Measurements from ENCODE around the gene PWWP2B.
A peak's percentile ranks its signal among the peaks of the same experiment; 100 is the strongest.
"Not testable (repeated sequence)": the region's sequence is repeated elsewhere in the genome, so short reads cannot be mapped to it uniquely, and the experiment has no call there.

Gene PWWP2B

DNA sequence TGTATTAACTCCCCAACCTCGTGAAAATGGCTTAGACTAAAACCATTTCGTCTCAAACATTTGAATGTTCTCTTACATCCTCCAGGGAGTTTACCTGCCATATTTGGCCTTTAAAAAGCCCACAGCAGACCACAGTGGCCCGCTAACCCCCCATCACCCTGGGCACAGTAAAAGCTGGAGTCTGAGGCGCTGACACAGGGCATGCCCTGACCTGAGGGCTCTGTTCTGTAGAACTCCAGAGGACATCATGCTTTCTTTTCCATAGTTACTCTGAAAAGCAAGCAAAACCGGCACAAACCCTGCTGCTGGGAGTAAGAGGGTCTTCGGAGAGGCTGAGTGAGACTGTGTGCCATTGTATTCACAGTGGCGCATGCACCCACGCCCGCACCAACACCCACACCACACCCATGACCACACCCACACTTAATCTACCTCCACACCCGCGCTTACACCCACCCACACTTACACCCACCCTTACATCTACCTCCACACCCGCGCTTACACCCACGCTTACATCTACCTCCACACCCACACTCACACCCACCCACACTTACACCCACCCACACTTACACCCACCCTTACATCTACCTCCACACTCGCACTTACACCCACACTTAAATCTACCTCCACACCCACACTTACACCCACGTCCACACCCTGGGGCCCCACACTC, 32.9 kb upstream of the PWWP2B start:
- DNase-seq (ENCODE audit: low read depth): peak; percentile 5

DNA sequence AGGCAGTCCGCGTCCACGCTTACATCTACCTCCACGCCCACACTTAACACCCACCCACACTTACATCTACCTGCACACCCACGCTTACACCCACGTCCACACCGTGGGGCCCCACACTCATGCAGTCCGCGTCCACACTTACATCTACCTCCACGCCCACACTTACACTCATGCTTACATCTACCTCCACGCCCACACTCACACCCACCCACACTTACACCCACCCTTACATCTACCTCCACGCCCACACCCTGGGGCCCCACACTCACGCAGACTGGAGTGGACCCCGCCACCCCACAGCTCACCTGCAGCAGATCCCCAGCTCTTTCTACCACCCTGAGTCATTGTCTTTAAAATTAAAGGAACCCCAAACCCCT, 32.4 kb upstream of the PWWP2B start:
- no peak for DNase-seq (ENCODE audit: low read depth)

DNA sequence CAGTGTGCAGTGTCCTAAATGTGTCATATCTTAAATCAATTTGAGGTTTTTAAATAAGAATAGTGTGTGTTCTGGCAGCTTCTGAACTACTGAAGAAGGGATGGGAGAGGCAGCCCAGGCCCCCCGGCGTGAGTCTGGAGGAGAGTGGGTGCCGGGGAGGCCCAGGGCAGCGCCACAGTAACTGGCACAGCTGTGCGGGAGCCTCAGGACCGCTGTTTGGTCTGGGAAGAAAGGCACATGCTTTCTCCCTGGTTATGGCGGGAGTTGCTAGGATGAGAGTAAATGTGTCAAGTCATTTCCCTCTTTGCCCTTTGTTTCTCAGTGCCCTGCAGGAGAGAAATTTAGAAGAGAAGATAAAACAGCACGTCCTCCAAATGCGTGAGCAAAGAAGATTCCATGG, 31.9 kb upstream of the PWWP2B start:
- DNase-seq (ENCODE audit: low read depth): no peak

DNA sequence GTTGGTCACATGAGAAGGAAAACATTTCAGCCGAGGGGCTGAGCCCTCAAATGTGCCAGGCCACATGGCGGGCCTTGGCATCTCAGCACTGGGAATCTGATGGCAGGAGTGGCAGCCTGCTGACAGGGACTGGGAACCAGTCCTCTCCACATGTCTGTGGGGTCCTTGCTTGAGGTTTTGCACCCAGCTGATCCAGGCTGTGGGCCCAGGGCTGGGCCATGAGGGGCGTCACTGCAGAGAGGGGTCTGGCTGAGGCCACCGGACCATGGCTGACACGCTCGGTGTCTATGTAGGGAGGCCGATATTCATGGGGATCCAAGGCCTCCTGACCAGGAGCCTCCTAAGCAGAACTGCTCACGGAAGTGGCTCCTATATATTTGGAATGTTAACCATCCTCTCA, 31.0 kb upstream of the PWWP2B start:
- DNase-seq (ENCODE audit: low read depth): no peak

DNA sequence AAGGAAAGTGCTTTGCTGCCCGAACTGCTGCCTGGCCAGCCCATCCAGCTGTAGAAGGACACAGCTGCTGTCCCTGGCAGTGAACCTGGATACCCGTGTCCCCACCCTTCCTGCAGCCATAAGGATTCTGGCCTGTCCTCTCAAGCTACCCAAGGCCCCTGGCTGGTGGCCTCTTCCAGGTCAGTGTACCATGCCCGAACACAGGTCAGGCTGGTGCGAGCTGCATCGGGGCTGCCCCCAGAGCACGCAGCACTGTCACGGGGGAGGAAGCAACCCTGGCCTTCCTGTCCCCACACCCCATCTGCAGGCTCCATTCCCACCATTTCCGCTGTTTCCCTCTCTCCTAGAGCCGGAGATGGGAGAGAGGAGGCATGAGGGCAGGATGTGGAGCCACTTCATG, 30.5 kb upstream of the PWWP2B start:
- no peak for DNase-seq (ENCODE audit: low read depth)

DNA sequence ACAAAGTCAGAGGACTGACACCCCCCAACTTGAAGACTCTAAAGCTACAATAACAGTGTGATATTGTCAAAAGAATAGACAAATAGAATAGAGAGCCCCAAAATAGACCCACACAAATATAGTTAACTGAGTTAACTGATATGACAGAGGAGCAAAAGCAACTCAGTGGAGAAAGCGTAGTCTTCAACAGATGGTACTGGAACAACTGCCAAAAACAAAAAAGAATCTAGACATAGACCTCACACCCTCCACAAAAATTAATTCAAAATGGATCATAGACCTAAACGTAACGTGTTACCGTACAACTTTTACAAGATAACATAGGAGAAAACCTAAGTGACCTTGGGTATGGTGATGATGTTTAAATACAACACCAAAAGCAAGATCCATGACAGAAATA, 28.6 kb upstream of the PWWP2B start:
- no peak for DNase-seq (ENCODE audit: low read depth)

DNA sequence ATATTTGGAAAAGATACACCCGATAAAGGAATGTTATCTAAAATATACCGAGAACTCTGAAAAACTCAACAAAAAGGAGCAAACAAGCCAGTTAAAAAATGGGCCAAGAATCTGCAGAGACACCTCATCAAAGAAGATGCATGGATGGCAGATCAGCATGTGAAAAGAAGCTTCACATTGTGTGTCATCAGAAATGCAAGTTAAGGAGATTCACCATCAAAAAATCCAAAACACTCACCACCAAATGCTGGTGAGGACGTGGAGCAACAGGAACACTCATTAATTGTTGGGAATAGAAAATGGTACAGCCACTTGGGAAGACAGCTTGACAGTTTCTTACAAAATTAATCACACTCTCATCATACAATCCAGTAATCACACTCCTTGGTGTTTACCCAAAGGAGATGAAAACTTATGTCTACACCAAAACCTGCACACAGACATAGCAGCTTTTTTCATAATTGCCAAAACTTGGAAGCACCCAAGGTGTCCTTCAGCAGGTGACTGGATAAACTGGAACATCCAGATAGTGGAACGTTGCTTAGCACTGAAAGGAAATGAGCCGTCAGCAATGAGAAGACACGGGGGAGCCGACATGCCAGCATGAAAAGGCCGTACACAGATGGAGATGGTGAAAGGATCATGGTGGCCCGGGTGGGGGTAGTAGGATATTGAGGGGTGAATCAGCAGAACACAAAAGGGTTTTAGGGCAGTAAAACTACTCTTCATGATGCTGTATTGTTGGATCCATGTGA, 27.9 kb upstream of the PWWP2B start:
- no peak for DNase-seq (ENCODE audit: low read depth)

DNA sequence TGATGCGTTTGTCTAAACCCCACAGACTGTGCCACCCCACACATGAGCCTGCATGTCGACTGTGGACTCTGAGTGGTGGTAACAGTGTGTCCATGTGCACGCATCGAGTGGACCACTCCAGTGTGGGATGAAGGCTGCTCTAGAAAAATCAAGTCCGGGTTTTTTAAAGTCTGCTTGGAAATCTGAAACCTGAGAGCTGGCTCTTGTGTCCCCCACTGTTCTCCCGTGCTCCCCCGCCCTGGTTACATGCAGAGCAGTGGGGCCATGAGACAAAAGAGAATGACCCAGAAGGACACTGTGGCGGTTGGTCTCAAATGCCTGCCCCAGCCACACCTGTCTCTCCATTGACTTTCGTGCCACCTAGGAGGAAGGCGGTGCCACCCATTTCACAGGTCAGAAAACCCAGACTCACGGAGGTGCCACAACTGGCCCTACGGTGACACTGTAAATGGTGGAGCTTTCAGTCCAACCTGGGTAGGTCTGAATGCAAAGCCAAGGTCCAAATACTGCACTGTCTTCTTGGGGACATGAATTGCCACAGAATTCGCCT, 27.3 kb upstream of the PWWP2B start:
- DNase-seq (ENCODE audit: low read depth): no peak

DNA sequence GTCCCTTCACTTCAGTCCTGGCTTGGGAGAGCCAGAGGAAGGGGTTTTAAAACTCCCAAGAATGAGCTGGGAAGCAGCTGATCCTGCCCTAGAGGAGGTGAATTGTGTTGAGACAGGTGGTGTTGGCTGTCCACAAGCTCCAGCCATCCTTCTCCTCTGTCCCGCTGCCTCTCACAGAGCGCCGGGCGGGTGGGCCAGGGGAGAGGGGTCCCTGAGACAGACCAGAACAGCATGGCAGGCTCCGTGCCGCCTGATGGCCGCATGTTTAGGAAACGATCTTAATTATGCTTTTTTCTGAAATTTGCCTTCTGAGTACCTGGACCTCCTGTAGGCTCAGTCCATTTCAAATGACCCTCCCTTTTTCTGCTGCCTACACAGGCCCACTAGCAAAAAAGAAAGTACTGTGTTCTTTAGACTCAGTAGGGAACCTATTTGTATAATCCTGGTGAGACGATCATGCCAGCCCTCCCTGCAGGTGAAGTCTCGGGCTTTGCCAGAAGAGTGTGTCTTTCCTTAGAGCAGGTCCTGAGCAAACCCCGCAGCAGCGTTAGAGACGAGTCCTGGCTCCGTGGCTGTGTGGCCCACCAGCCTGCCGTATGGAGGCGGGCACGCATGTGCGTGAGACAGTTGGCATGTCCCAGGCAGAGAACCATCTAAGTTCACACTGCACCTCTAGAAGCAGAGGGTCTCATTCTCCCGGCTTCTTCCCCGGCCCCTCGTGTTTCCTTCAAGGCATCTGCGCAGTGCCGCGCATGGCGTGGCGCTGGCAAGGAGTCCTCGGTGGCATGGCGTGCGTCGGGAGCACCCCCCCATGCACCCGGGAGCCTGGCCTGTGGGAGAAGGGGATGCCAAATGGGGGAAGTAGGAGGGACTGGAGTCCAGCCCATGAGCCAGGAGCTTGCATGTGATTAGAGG, 26.3 kb upstream of the PWWP2B start:
- no peak for DNase-seq (ENCODE audit: low read depth)

DNA sequence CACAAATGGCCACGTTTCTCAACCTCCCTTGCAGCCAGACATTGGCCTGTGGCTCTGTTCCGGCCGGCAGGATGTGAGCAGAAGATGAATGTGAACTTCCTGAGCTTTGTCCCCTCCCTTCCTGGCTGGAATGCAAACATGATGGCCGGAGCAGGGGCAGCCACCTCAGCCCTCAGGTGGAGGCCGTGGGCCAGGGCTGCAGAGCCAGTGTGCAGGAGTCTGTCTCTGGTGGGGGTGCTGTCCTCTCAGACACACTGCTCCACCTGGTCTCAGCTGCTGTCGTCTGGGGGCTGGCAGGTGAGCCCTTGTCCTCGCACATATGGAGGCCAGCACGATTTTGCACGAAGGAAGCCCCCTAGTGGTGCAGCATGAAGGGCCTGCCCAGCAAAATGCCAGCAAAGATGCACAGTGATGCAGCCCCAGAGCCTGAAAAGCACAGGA, 25.3 kb upstream of the PWWP2B start:
- no peak for DNase-seq (ENCODE audit: low read depth)

DNA sequence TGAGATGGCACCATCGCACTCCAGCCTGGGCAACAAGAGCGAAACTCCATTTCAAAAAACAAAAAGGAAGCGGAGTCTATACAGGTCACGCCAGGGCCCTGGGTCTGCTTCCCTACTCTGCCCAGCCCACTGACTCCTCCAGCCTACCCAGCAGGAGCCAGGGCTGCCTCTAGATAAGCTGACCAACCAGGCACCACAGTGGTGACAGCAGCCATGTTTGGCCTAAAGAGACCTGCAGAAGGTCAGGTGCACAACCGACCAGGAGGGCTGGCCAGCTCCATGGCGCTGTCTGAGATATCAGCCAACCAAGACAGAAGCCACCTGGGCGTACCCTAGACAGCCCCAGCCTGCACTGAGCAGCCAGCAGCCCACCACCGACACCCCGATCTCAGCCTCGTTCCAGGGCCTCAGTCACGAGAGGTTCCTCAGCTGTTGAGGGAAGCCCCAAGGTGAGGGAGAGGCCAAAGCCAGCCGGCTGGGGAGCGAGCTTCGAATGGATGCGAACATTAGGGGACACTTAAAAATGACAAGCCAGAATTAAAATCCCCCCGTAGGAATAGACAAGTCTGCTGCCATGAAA, 24.4 kb upstream of the PWWP2B start:
- no peak for DNase-seq (ENCODE audit: low read depth)

DNA sequence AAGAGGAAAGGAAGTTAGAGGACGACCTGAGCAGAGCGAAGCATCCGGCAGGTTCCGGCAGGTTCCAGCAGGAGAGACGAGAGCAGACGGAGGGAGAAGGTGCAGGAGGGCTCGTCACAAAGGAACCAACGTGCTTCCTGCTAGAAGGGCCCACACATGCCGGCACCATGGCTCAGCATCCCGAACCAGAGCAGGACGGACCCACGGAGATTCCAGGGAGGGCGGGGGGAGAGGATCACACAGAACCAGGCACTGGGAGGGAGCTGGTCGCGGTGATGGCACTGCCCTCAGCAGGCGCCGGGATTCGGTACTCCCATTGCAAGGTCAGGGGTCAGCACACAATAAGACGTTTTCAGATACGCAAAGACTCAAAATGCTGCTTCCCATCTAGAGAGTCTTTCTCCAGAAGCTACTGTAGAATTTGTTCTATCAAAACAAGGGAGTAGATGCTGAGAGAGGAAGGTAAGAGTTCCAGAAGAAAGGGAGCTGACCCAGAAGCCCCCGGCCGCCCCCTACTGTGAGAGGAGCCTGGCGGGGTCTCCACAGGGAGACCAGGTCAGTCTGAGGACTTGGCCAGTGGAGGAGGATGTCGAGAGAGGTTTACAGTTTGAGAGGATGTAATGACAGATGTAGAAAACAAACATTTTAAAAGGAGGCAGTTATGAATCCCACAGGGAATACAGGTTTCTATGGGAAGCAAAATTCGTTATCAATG, 23.6 kb upstream of the PWWP2B start:
- DNase-seq (ENCODE audit: low read depth): no peak

DNA sequence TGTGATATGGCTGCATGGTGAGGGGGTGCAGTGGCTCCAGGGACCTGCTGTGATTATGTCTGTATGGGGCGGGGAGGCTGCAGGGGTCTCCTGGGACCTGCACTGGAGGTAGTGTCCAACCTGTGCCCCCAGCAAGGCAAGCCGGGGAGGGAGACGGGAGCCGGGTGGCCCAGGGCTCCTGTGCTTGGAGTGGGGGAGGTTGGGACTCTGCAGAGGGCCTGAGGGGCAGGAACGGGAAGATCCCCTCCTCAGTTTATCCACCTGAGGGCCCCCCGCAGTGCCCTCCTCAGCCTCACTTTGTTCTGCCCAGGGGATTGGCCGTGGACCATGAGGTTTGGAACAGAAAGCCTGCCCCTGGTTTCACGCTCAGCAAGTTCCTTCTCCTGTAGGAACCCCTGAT, 22.8 kb upstream of the PWWP2B start:
- DNase-seq (ENCODE audit: low read depth): no peak

DNA sequence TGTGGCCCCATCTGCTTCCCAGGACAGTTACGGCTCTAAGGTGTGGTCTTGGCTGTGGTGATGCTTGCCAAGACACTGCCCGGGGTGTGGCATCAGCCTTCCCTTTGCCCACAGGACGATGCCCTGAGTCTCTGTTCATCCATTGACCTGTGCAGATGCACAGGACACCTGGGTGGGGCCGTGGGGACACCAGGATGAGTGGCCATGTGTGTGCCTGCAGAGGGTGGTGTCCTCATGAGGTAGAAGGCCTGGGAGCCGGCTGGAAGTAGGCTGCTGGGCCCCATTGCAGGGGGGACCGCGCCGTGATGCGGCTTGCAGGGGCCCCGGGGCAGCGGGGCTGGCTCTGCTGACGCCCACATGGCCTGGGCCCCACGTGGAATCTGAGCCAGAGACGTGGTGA, 22.4 kb upstream of the PWWP2B start:
- DNase-seq (ENCODE audit: low read depth): no peak

DNA sequence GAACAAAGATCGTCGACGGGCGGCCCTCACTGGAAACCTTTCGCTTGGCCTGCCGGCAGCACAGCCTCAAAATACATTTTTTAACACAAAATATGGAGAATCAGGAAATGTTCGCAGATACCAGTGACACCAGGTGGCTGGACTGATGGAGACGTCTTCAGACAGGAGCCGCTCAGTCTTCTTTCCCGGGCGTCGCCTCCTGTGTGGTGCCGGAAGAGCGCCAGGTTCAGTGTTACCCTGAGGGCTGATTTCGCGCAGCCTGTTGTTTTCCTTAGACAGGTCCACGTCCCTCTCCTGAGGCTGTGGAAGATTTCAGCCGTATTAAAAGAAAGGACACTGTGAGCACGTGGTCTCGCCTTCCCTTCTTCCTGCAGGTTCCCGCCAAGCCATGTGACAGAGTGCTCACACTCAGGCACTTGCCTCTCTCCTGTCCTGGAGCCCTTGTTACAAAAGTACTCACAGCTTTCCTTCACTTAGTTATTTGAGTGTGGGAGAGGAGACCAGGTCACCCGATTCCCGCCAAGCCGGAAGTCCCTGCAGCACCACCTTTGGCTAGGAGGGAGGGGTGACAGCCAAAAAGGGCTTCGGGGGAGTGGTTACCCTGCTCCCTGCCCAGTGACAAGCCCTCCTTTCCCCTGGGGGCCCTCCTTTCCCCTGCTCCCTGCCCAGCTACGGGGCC, 21.7 kb upstream of the PWWP2B start:
- DNase-seq (ENCODE audit: low read depth): no peak

DNA sequence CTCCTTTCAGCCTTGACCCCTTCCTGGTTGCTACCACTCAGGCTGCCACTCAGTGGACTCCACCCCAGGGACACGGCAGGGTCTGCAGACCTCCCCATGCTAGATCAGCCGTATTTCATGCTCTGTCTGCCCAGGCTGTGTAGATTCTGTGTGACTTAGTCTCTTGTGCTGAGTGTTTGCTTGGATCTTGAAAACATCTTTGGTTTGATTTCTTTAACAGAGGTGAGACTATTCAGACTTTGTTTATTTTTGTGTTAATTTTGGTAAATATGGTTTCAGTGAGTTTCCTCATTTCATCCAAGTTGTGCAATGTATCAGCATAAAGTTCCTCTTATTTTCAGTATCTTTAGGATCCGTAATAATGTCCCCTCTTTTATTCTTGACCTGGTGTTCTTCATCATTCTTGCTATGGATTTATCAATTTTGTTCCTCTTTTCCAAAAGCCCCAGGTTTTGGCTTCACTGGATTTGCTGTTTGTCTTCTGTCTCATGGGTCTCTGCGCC, 21.2 kb upstream of the PWWP2B start:
- no peak for DNase-seq (ENCODE audit: low read depth)

DNA sequence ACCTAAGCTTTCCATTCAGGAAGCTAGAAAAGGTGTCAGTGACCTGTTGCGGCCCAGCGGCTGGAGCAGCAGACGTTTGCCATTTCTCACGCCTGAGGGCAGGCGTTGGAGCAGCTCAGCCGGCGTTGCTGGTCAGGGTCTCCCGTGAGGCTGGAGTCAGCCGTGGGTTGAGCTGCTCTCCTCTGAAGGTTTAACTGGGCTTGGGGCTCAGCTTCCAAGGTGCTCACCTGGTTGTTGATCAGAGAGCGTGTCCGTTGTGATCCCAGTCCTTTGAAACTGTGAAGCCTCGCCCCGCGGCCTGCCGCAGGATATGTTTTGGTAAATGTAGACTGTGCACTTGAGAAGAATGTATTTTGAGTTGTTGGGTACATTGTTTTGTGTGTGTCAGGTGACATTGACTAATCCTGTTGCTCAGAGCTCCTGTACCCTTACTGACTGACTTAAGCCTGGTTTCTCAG, 20.6 kb upstream of the PWWP2B start:
- no peak for DNase-seq (ENCODE audit: low read depth)

DNA sequence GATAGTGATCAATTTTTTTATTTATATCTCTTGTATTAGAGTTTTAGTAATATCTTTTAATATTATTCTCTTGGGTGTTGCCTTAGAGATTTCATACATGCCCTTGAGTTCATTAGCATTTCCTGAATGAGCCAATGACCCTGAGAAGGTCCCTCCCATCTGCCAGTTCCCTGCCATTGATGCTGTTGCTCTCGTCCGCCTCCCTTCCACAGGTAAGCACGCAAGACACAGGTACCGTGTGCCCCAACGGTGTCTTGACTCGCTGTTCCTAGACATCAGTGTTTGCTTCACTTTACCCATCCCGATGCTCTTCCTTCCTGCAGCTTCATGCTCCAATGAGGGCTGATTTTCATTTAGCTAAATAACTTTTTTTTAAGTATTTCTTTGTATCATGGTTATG, 19.7 kb upstream of the PWWP2B start:
- no peak for DNase-seq (ENCODE audit: low read depth)

DNA sequence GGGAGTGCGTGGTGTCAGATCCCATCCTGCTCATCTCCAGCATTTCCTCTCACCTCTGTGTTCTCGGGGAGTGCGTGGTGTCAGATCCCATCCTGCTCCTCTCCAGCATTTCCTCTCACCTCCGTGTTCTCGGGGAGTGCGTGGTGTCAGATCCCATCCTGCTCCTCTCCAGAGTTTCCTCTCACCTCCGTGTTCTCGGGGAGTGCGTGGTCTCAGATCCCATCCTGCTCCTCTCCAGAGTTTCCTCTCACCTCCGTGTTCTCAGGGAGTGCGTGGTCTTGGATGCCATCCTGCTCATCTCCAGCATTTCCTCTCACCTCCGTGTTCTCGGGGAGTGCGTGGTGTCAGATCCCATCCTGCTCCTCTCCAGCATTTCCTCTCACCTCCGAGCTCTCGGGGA, 18.0 kb upstream of the PWWP2B start:
- not testable (repeated sequence) for DNase-seq (ENCODE audit: low read depth)

DNA sequence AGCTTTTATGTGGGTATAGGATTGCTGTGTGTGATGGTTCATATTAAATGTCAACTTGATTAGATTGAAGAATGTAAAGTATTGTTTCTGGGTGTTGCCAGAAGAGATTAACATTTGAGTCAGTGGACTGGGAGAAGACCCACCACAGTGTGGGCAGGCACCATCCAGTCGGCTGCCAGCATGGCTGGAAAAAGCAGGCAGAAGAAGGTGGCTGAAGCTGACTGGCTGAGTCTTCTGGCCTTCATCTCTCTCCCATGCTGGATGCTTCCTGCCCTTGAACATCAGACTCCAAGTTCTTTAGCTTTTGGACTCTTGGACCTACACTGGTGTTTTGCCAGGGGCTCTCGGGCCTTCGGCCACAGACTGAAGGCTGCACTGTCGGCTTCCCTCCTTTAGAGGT, 16.0 kb upstream of the PWWP2B start:
- DNase-seq (ENCODE audit: low read depth): not testable (repeated sequence)

DNA sequence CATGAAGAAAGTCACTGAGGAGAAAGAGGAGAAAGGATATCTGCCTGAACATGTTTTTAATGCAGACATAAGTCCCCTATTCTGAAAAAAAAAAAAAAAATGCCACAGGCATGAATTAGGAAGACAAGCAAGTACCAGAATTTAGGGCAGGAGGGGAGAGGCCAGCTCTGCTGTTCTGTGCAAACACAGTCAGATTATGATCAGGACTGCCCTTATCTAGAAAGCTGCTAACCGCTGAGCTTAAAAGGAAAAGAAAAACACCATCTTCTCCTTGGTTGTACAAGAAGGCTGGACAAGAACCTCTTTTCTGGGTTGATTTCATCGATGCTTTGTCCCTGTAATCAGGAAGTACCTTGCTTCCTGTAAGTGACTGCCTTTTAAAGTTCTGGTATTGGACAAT, 15.3 kb upstream of the PWWP2B start:
- no peak for DNase-seq (ENCODE audit: low read depth)
